Measurements from ENCODE around the gene ALPP.
"Not testable (repeated sequence)": the region's sequence is repeated elsewhere in the genome, so short reads cannot be mapped to it uniquely, and the experiment has no call there.

Gene ALPP

DNA sequence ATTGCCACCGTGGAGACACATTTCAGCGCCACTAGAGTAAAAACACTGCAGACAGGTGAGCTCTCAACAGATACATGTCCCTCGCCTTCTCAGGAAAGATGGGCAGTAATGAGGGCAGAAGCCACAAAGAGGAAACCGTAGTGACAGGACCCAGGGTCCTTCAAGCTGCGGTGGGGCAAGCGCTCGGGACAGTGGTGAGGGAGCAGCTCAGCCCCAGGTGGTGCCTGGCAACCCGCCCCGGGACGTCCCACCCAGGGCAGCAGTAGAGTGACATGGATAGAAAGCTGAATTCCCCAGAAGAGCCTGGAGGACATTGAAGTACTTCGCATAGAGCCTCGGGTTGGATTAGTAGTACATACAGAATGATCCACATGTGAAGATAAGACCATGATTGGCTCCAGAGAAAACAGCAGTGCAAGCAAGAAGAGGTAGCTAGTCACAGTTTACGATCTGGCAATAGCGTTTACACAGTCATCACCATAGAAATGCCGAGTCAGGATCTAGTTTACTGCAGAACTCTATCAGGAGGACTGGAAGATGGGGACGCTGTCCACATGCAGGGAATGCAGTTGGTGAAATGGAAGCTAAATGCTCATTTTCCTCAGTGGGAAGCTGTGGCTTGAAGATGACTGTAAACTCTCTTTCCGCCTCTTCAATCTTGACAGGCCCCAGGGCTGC is 37.4 kb upstream of the ALPP start:
- DNase-seq: no peak

DNA sequence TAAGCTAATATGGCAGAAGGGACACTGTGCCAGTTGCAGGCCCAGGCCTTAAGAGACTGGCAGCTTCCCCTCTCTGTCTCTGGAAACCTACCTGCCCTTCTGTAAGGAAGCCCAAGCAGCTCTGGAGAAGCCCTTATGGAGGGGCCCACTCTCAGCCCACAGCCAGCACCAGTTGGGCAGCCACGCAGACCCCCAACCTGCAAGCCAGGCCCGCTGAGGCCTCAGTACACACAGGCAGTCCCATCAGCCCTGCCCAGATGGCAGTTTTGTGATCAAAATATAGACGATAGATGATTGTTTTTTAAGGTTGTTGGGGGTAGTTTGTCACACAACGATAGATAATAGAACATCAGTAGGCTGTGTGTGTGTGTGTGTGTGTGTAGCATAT is 36.8 kb upstream of the ALPP start:
- DNase-seq: no peak

DNA sequence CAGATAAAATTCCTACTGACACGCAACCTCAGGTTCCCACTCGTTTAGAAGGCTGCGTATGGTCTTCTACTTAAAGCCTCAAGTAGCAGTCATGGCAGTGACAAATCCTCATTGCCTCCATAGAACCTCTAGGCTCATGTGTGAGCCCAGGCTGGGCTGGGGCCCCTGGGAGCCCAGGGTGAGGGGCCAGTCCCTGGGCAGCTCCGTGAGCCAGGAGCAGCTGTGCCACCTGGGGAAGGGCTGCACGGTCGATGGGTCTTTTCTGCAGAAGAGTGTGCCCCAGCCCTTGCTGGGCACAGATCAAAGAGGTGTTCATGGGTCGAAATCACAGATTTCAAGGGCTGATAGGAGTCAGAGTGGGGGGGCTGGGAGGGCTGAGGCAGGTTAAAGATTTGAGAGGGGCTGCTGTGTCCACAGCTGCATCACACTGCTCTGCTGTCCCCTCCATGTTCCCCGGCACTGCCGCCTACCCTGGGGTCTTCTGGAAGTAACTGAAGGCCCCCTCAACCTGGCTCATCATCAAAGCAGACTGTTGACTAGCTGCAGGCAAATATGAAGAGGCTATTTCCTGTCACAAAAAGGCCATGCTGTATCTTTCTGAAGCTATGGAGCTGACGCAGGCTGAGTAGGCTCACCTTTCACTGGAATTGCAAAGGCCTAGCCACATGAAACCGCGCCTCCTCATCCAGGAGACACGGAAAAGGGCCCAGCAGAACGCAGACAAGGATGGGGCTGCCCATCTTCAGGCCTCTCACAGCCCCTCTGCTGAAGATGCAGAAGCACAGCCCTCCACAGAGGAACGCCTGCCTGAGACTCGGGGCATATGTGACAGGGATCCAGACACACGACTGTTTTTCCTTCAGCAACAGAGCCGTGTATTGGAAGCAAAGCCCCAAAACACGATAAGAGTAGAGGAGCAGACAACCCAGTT is 35.7 kb upstream of the ALPP start:
- DNase-seq: no peak

GRCh38 chr2:232343821-232344220 is 34.7 kb upstream of the ALPP start:
- DNase-seq: no peak

DNA sequence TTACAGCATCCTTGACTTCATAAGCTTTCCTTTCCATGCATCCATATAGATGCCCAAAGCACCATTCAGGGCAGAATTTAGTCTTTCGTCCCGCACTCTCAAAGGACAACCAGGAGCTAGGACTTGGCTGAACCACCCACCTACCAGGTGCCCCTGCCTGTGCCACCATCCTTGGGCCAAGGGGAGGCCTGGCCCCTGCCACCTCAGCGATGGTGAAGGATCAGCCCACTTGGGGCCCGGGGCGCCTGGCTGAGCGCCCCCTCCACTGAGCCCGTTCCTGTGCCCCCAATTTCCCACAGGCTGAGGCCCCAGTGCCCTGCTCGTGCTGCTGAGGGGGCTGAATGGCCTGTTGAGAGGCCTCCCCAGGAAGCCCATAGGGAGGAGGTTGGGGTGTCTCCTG is 33.3 kb upstream of the ALPP start:
- no peak for DNase-seq

GRCh38 chr2:232347369-232347768 is 31.2 kb upstream of the ALPP start:
- no peak for DNase-seq

DNA sequence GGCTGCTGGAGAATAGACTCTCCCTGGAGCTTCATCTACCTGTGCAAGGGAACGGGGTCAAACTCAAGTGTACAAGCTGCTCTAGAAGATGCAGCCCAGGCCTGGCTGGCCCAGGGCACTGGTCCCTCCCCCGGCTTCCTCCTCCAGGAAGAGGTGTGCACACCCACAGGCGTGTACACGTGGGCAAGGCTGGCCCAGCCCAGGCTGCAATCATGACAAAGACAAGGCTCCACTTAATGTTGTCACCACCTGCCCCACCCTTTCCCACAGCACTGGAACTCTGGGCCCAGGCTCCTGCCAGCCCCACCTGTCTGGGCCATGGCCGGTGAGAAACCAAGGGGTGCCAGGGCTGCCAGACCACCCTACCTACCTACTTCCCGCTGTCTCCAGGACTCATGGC is 29.6 kb upstream of the ALPP start:
- no peak for DNase-seq

DNA sequence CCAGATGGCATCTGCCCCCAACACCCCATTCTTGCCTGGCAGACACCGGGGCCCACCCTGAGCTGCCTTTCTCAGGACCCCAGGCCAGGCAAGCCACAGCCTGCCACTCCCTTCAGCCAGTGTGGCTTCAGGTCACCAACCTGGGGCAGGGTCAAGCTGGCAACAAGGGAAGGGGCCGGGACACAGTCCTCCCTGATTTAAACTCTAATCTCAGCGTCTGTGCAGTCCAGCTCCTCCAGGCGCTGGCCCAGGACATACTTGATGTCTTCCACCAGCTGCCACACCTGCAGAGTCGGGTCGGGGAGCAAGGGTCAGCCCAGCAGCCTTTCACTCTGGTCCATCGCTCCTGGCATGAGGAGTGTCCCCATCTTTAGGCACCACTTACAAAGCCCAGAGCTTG is 29.0 kb upstream of the ALPP start:
- no peak for DNase-seq

GRCh38 chr2:232349946-232350635 is 28.5 kb upstream of the ALPP start:
- DNase-seq: no peak

GRCh38 chr2:232350804-232351685 is 27.5 kb upstream of the ALPP start:
- DNase-seq: no peak

DNA sequence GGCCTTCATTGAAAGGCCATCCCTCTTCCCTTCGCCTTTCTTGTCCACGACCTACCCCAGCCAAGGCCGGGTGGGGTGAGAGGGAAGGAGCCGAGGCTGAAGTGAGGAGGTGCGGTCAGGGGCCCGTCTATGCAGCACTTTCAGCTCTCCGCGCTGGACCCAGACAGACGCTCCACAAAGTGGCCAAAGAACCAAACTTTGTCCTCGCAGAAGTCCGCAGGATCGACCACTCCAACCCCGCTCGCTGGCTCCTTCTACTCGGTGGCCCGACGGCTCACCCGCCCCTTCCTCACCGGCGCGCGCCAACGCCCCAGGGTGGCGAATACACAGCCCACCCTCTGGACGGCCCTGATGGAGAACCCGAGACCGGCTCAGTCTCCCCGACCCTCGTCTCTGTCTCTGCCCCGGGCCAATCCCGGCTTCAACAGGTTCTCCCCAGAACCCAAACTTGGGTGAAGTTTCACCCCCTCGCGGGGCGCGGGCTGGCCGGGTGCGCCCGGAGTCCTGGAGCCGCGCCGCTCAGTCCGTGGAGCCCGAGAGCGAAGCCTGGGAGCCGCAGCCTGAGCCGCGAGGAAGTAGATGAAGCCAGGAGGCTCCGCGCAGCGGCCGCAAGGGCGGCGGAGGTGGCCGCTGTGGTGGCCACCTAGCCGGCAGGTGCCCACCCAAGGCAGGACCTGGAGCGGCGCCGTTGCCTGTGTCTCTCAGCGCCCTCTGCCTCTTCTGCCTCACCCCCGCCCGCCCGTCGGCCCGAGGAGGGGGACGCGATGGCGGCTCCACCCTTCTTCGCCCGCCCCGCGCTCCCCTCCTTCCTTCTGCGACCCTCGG is 26.7 kb upstream of the ALPP start:
- no peak for DNase-seq

GRCh38 chr2:232352511-232353091 is 25.9 kb upstream of the ALPP start:
- DNase-seq: no peak

DNA sequence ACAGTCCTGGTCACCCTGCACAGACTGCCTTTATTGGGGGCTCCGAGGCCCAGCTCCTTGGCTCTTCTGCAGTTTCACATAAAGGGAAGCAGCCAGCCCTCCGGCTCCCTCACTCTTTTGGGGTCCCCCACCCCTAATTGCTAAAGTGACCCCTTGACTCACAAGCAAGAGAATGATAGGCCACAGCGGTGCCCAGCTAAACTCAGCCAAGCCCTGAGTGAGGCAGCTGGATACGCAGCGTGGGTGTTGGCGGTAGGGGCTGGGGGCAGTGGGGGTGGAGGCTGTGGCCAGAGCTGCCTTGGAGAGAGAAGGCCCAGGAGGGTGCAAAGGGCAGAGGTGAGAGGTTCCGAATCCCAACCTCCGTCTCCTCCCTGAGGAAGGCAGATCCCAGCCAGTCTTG is 25.5 kb upstream of the ALPP start:
- no peak for DNase-seq

GRCh38 chr2:232353660-232354059 is 24.9 kb upstream of the ALPP start:
- no peak for DNase-seq

DNA sequence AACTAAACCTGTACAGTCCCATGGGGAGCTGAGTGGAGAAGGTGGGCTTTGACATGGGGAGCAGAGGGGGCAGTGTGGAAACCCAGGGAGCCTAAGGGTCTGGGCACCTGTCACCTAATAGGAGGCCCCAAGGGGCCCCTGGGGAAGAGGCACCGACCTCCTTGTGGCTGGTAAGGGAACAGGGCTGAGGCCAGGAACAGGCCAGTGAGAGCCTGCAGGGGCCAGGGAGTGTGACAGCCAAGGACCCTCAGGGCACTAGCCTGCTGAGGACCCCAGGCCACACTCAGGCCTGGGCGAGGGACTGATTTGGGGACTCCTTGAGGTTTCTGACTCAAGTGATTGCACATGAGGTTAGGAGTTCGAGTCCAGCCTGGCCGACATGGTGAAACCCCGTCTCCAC is 24.5 kb upstream of the ALPP start:
- no peak for DNase-seq

- DNase-seq: no peak
Observed at GRCh38 chr2:232361646-232362045, 16.9 kb upstream of the ALPP start.

DNA sequence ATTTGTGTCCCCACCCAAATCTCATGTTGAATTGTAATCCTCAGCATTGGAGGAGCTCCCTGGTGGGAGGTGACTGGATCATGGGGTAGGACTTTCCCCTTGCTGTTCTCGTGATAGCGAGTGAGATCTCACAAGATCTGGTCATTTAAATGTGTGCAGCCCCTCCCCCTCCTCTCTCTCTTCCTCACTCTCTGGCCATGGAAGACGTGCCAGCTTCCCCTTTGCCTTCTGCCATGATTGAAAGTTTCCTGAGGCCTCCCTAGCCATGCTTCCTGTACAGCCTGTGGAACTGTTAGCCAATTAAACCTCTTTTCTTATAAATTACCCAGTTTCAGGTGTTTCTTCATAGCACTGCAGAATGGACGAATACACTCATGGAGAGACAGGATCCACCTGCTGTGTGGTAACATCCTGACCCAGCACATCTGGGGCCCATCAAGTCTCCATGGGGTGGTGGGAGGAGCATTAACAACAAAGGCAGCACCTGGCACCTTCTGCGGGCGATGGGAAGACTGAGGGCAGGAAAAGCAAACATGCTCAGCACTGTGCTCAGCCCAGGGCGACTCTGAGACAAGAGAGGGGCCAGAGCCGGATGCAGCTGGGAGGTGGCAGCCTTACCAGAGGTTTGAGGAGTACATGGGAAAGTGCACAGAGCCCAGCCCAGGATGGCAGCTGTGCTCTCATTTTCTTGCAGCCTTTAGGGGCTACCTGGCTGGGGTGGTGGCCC is 16.2 kb upstream of the ALPP start:
- DNase-seq: no peak

GRCh38 chr2:232363064-232363783 is 15.3 kb upstream of the ALPP start:
- not testable (repeated sequence) for DNase-seq

DNA sequence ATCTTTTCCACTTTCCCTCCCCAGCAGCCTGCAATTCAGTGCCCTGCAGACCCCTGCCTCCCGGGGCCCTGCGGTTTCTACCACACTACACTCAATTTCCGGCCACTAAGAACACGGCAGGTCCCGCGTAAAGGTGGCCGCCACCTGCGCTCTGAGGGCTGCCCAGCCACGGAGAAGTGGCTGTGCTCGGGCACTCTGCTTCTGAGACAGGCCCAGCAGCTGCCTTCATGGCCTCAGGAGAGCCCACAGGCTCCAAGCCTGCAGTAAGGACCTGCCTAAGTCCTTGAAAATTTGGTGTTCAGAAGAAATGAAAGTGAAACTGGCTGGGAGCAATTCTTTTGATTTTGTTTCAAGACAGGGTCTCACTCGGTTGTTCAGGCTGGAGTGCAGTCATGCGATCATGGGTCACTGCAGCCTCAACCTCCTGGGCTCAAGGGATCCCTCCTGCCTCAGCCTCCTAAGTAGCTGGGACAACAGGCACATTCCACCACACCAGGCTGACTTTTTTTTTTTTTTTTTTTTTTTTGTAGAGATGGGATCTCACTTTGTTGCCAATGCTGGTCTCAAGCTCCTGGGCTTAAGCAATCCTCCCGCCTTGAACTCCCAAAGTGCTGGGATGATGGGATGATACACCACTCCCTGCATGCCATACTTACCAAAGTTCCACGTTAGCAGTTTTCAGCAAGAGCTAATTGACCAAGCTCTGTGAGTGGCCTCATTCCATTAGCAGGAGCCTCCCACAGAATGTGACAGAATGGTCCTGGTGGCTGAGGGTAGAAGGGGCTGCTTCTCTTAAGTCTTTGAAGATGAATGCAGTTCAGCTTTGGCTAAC is 14.6 kb upstream of the ALPP start:
- no peak for DNase-seq

Data from midbrain (tissue), 1 donor.